Lung microvascular endothelial cell (primary cell): ENCODE measurements around the gene IL25. TPM values are rescaled to one million over a fixed set of nuclear protein-coding genes. Genes with fewer than 3 reads are reported as not detected.
"Not testable (repeated sequence)": the region's sequence is repeated elsewhere in the genome, so short reads cannot be mapped to it uniquely, and the experiment has no call there.

Experiments
- DNase-seq, 2 donors: peaks; one replicate each; pipeline versions ENCODE4 v3.0.0 to v3.0.0-alpha.2; 2010; ENCODE audit warnings: low read depth in 2 of 2
- total RNA-seq: library from RNA; depleted of rRNA; stranded (reverse); fragments of >200 nt; gene quantifications from 2 replicates; pipeline ENCODE4 v1.2.1, GENCODE V29; 2014

Gene IL25
- total RNA-seq, 1 donor from 2014 or later = not detected

DNA sequence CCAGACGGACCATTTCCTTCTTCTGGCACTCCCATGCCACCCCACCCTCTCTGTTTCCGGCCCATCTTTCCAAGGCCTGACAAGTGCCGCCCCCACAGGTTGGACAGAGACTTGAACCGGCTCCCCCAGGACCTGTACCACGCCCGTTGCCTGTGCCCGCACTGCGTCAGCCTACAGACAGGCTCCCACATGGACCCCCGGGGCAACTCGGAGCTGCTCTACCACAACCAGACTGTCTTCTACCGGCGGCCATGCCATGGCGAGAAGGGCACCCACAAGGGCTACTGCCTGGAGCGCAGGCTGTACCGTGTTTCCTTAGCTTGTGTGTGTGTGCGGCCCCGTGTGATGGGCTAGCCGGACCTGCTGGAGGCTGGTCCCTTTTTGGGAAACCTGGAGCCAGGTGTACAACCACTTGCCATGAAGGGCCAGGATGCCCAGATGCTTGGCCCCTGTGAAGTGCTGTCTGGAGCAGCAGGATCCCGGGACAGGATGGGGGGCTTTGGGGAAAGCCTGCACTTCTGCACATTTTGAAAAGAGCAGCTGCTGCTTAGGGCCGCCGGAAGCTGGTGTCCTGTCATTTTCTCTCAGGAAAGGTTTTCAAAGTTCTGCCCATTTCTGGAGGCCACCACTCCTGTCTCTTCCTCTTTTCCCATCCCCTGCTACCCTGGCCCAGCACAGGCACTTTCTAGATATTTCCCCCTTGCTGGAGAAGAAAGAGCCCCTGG is 3.1 kb downstream of the IL25 start:
- DNase-seq = no peak

DNA sequence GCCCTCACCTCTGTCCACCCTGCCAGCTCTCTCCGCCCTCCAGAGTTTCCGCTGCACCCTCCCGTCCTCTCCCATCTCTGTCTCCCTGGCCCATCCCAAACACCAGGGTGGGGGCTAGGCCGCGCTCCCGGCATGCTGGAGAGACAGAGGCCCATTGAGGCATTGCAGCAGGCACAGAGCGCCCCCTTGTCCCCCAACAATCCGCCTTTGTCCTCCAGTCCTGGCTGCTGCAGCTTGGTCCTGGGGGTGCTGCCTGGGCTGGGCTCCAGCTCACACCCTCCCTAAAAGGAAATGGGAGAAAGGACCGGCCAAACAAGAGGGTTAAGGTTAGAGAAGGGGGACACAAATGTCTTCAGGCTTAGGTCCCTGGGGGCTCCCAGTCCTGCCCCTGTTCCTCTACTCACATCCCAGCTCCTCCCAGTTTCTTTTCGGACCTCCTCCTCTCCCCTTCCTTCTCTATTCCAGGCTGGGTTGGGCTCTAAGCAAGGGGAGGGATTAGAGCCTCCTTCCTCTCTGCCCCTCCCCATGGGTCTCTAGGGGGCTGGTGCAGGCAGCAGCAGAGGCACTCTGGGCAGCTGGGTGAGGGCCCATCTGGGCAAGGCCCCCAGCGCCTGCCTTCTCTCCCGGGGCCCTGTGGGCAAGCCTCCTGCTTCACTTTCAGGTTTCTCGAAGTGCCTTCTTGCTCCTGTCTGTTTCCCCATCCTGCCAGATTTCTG is 4.0 kb downstream of the IL25 start, which contains the start of gene CMTM5:
Gene CMTM5 (plus strand): TSS at position 565 of the 716 bp plus-strand sequence. CDS start 206 bp downstream, outside the sequence.
- no peak for DNase-seq

DNA sequence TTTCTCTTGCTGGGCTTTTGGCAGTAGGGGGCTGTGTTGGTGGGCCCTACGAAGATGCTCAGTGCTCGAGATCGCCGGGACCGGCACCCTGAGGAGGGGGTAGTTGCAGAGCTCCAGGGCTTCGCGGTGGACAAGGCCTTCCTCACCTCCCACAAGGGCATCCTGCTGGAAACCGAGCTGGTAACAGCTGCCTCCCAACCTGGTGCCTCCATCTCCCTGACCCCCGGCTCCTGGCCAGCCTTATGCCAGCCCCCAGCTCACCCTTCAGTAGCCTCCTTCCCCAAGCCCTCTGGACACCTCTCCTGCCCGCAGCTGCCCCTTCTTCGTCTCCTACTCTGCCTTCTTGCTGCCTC is 4.6 kb downstream of the IL25 start:
- no peak for DNase-seq

DNA sequence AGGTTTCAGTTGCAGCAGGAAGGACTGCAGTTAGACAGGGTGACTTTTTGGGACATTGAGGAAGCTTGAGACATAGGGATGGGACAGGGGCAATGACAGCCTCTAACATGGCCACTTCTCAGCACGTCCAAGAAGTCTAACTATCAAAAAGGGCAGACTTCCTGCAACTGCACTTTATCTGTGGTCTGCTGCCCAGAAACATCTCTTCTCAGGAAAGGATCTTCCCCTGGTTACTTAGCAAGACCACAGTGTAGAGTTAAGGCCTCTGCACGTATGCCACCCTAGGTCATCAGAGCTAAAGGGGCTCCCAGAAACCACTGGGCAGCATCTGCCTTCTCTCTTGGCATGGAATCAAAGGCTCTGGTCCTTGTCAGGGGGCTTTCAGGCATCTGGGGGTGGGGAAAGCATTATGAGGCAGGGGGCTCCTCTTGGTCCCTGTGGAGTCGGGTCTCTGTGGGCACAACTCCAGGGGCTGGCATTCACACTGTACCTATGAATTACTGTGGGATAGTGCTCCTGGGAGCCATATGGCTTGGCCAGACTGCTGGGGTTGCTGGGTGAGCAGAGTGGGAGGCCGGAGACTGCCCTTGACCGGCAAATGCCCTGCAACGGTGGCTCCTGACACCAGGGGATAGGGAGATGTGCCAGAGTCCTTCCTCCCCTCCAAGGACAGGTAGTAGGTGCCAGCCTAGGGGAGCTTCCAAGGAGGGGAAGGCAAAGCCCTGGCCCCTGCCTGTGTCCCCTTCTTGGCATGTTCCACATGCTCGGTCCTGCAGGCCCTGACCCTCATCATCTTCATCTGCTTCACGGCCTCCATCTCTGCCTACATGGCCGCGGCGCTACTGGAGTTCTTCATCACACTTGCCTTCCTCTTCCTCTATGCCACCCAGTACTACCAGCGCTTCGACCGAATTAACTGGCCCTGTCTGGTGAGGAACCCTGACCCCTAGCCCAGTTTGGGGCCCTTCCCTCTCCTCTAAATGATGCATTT is 5.3 kb downstream of the IL25 start:
- no peak for DNase-seq

DNA sequence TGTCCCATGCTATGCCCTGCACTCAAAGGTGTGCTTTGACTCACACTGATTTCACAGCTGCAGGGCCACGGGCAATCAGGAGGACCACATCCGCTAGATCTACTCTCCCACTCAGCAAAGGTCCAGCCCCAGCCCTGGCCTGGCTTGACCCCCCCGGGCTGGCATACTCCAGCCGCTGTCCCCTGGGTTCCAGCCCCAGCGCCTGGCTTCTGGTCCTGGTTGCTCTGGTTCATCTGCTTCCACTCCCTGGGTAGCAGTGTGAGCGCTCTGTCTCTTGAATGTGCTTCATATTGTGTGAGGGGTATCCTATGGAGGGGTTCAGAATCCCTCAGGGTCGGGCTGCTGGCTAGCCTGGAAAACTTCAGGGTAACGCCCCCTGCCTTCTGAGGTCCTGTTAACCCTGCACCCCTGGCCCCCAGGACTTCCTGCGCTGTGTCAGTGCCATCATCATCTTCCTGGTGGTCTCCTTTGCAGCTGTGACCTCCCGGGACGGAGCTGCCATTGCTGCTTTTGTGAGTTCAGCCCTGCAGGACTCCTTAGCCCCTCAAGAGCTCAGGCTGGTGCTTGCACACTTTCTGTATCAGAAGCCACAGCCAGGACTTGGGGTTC is 6.1 kb downstream of the IL25 start:
- no peak for DNase-seq

DNA sequence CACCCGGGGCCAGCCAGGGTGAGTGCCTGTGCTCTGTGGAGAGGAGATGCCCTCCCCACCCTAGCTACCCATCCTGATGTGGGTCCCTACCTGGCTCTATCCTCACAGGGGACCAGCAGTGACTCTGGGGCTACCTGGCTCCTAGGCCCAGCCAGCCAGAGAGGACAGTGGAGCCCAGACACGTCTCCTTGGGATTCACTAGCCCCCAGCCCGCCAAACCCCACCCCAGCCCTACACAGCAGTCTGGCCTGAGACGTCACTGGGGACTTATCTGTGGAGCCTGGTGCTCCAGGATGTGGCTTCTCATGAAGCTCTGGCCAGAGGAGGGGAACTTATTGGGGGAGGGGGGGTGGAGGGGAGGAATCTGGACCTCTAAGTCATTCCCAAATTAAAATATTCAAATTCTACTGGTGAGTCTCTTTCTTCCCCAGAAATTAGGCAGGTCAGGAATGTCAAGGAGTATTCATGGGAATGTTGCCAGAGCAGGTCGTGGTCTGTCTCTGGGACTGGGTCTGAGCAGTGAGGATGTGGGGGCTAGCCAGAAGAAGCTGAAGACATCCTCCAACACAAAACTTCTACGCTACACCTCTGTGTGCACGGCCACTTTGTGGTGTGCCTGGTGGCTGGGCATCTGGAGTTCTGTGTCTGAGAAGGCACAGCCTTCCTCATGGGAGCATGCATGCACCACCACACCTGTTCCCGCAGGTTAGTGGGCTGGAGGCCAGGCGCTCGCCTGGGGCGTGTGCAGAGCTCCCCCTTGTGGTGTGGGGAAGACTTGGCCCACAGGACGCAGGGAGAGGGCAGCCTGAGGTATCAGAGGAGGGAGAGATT is 7.0 kb downstream of the IL25 start:
- DNase-seq = peak; percentile 41 to 67

DNA sequence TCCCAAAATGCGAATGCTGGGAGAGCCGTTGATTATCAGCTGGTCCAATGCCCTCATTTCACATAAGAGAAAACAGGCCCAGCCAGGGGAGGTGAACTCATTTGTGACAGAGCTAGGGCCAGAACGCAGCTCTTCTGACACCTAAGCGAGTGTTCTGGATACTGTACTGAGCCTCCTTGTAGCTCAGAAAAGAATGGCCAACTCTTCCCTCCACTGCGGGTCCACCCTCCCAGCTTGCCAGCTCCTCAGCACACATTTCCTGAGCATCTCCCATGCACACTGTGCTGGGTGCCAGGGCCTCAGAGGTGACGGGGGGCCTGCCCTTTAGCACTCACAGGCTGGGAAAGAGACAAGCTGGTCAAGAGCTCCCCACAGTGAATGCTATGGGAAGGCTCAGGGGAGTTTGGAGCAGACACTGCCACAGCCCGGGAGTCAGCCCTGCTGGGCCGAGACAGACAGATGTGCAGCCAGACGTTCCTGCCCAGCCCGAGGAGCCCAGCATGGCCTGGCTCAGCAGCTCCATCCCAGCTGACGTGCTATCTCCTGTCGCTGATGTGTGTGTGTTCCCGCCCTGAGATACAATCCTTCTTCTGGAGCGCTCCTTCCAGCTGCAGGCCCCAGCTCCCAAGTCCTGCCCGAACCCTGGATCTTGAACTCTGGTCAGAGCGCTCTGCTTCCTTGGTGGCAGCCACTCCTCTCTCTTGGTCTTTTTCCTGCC is 7.7 kb downstream of the IL25 start:
- DNase-seq = no peak

DNA sequence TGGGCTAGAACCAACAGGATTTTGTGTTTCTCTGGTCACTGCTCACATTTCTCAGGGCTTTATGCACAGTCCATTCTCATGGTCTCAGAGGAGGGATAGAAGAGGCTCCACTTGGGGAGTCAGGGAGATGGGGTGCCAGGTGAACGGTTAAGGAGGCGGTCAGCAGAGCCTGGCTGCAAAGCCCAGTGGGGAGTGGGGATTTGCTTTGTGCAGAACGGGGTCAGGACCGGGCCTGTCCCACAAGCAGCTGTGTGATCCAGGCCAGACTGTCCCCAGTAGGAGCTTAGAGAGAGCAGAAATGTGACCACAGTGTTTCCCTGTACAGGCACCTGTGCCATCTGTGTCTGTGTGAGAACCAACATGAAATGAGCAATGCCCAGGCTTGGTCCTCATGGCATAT is 8.4 kb downstream of the IL25 start:
- DNase-seq = no peak

DNA sequence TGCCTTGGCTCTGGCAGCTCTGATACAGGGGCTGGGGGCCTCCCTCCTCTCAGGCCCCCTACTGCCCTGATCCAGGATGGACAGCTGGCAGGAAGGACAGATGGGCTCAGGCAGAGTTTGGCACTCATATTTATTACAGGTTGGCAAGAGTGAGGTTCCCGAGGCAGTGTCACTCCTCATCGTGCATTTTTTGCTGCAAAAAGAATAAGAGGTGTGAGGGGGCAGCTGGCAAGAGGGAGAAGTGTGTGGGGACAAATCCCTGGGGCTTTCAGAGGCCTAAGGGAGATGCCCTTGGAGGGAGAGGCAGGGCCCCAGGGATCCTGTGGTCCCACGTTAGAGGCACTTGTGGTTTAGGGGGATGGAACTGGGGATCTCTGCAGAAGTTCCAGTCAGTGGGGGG is 9.3 kb downstream of the IL25 start:
- DNase-seq = no peak

DNA sequence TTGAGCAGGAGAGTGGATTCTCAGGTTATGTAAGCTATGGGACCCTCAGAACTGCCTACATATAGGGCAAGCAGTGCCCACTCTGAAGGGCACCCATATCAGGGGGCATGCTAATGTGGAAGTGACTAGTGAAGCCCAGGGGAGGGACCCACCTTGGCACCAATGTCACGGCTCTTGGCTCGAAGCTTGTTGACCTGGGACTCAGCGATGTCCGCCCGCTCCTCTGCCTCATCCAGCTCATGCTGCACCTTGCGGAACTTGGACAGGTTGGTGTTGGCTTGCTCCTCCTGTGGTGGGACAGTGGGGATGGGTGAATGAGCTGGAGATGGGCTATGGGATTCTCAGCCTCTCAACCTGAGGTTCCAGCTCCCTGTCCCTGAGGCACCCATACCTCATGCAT is 9.7 kb downstream of the IL25 start:
- no peak for DNase-seq

DNA sequence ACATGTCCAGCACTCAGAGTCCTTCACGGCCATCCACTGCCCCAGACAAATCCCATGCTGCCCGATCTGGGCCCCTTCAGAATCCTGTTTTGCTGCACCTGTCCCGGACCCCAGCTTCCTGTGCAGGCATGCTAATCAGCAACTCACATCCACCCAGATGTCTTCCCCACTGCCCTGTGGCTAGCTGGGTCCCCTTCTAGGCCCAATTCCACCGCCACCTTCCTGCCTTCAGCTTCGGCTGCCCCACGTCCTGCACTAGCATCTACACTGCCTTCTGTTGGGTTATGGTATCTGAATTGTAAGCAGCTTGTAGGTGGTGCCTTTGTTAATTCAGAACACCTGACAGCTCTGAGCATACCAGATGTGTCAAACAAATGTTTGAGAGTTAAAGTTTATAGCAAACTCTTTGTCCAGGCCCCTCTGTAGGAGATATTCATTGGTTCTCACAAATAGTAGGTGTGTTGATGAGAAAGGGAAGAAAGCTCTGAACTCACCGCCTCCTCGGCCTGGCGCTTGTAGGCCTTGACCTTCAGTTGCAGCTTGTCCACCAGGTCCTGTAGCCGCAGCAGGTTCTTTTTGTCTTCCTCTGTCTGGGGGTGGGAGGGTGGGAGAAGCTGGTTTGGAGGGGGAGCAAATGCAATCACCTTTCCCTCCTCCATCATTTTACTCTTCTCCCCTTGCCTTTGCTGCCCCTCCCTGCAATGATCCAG is 10.3 kb downstream of the IL25 start:
- no peak for DNase-seq

DNA sequence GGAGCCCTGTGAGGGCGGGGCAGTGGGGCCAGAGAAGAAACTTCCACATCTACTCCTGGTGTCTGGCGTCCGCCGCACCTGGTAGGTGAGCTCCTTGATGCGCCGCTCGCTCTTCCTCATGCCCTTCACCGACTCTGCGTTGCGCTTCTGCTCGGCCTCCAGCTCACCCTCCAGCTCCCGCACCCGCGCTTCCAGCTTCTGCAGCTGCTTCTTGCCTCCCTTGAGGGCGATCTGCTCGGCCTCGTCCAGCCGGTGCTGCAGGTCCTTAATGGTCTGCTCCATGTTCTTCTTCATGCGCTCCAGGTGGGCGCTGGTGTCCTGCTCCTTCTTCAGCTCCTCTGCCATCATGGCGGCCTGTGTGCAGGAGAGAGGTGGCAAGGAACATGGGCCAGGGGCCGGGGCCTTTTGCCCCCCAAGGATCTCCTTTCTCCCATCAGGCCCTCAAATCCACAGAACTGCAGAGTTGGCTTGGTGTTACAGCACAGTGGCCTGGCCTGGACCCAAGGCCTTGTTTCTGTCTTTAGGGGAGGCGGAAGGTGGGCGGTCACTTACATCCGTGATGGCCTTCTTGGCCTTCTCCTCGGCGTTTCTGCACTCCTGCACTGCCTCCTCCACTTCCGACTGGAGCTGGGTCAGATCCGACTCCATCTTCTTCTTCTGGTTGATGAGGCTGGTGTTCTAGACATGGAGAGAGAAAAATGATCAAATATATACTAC is 11.9 kb downstream of the IL25 start:
- DNase-seq = no peak

DNA sequence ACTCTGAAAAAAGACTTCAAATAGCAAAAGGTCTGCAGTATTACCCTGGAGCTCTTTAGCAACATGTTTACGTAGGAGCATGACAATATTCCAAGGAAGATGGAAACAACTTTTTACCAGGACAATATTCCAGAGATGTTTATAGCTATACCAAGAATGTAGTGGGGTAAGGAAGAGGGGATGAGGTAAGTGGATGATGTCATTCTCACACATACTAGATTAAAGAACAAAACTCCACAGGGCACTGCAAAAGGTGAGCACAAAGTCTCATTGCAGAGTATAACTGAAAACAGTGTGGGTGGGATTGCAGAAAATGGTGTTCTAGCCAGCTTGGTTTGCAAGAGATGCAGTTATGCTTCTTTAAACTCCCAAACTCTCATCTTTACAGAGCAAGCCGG is 12.6 kb downstream of the IL25 start:
- no peak for DNase-seq

DNA sequence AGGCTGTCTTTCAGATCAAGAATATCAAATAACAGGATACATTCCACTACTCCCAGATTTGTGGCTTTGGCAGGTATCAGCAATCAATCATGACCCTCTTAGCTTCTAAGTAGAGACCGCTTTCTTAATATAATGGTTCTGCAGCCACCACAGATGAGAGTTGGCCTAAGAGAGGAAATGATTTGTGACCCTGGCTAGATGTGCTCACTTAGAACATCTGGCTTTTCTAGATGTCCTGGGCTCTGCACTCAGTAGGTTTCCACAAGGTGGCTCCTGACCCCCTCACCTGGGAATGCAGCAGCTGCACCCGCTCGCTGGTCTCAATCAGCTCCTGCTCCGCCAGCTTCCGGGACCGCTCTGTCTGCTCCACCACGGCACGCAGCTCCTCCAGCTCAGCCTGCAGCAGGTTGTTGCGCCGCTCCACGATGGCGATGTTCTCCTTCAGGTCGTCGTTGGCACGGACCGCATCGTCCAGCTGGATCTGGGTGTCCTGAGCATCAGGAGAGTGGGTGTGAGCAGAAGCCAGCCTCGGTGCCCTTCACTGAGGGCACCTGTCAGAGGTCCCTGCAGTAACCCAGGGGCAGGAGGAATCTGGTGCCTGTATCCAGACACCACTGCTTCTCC is 13.1 kb downstream of the IL25 start:
- no peak for DNase-seq

DNA sequence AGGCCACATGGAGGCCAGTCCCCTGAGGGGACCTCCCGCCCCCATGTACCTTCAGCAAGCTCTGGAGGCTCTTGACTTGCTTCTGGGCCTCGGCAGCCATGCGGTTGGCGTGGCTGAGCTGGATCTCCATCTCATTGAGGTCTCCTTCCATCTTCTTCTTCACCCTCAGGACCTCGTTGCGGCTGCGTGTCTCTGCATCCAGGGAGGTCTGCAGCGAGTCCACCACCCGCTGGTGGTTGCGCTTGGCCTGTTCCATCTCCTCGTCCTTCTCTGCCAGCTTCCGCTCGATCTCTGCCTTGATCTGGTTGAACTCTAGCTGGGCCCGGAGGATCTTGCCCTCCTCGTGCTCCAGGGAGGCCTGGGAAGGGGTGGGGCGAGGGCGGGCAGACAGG is 13.7 kb downstream of the IL25 start:
- not testable (repeated sequence) for DNase-seq

DNA sequence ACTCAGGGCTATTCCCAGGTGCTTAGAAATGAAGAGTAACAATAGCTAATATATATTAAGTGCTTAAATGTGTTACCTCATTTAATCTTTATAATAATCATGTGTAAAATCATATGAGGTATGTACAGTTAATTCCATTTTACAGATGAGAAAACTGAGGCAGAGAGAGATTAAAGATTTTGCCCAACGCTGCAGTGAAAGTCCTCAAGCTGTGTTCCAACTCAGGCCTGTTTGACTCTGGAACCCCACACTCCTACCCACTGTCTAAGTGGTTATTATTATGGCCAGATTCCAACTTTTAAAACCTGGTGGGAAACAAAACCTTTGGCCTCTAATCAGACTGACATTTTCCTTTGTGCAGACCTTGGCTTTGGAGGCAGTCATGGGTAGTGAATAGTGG is 14.4 kb downstream of the IL25 start:
- no peak for DNase-seq

DNA sequence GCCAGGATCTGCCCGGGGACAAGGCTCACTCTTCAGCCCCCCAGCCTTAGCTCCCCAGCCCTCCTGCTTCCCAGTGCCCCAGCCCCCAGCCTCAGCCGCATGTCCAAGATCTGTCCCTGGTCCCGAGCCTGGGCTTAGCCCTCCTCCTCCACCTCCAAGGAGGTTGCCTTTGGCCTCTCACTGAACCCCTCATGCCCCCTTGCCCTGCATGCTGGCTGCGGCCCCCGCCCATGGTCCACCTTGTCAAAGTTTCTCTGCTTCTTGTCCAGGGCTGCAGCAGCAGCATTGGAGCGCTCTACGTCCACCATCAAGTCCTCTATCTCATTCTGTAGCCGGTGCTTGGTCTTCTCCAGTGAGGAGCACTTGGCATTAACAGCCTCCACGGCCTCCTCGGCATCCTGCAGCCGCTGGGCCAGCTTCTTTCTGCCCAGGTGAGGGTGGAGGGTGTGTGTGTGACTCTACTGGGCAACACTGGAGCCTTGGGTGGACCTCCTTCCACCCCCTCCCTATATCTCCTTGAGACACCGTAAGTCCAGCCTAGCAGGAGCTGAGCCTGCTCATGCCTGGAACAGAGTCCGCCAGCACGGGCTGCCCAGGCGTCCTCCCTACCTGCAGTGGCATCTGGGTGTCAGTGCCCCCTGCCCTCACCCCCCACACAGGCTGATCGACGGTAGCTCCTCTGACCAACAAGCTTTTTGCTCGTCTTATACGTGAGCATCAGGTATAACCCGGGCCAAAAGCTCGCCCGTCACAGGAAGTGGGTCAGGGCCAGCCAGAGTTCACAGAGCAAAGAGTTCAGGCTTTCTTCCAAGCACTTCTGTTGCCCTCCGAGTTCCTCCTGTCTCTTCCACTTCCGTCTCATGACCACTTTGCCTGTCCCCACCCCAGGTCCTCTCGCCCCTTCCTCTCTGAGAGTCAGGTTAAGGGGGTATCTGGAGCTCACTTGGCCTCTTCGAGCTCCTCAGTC is 15.6 kb downstream of the IL25 start:
- DNase-seq = no peak
